Renal pelvis (tissue), 4 donors: ENCODE measurements around the gene STXBP5. TPM values are rescaled to one million over a fixed set of nuclear protein-coding genes. Genes with fewer than 3 reads are reported as not detected.

Source experiments
- DNase-seq: peaks from one replicate; pipeline ENCODE4 v3.0.0-alpha.2; 2013
- polyA plus RNA-seq, 3 donors: library from polyadenylated mRNA; unstranded; fragments of 120-200 nt; gene quantifications; one replicate each; pipeline ENCODE4 v1.2.1, GENCODE V29; 2013; ENCODE audit not compliant: insufficient read length in 3 of 3

Gene STXBP5
- polyA plus RNA-seq, 3 donors = 11.7 to 15.3 (median 12.6) TPM

- DNase-seq = no peak
Observed at GRCh38 chr6:147430811-147431210, 226.6 kb downstream of the STXBP5 start.

DNA sequence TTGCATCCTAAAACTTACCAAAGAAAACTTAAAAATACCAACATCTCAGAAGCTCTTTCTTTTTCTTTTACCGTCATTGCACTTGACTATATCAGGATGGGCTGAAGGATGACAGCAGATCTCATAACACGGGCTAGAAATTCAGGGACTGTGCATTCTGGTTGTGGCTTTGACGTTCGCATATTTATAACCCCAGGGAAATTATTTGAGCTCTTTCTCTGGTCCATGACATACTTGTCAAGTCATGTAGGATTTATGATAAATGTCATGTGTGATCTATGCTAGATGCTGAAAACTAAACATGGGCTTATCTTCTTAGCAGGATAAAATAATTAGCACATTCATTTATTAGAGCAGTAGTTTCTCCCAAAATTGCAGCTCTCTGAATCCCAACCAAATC lies 229.9 kb downstream of the STXBP5 start:
- no peak for DNase-seq

DNA sequence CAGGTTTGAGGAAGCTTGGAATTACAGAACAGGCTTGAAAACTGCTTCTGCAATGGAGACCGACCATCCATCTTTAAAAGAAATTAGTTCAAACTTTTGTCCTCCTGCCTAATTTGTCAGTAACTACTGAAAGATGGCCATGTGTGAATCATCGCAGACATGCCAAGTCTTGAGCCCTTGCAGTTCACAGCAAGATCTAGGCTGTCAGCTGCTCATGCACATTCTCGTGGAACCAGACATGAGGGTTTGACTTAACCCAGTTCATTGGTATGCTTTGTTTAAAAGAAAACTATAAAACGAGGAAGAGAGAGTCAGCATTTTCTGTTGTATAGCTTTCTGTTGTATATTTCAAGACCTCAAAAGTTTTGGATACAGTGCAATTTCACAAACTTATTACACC lies 230.3 kb downstream of the STXBP5 start:
- no peak for DNase-seq

DNA sequence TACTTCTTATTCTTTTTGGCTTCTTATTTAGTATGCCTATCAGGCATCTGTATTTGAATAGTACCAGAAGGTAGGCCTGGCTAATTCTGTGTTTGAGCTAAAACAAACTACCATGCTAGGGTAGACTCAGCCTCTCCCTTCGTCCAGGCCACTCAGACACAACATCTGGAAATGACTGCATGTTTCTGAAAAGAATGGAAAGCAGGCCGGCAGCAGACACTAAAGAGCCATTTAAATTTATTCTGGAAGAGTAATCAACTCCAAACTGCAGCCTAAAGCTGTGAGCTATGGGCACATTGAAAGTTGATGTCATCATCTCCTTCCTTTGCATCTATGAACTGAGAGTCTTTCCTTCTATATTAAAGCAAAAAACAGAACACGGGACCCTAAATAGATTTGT lies 233.4 kb downstream of the STXBP5 start:
- DNase-seq = no peak

DNA sequence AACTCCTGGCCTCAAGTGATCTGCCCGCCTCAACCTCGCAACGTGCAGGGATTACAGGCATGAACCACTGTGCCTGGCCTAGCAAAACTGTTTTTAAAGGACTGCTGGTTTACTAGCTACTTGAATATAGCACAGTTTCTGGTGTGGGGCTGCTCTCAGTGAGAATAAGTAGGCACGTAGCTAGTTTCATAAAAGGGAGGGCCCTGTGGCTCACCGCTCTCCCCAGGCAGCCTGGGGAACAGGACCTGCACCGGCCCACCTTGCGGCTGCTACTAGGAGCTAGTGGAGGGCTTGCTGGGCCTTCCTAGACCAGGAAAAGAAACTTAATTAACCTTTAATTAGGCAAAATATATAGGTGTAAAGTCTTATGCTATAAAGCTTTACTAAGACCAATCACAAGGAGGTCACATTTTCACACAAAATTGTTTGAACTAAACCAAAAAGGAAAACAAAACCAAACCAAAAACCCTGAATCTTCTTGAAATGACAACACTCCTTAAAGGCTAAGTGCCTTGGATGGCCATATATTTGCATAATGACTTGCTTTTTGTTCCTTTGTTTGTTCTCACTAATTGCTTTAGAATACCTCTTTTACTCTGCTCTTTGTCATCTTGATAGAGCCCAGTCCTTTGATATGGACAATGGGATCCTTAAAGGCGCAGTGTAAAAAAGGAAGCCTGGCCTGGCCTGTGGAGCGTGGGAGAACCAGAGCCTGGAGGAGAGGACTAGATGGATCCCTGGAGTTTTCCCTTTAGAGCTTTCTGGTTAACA lies 234.7 kb downstream of the STXBP5 start:
- no peak for DNase-seq
